ENCODE data around the gene PAFAH1B2. TPM values are rescaled to one million over a fixed set of nuclear protein-coding genes. Genes with fewer than 3 reads are reported as not detected.

PAFAH1B2 gene
- total RNA-seq (10 to 100 TPM; 58.6 to 80.4 (median 67.2) TPM), polyA plus RNA-seq (10 to 100 TPM; 14.3 to 28.3 (median 16.2) TPM)
- long read RNA-seq, donor 1, full-length matches to known transcripts = 24 of 24 reads
- long read RNA-seq, donor 1, partial matches to known transcripts = 0 of 24 reads
- long read RNA-seq, donor 1, other reads (novel, unspliced or antisense) = 0 of 24 reads
- long read RNA-seq, donor 2, full-length matches to known transcripts = 11 of 19 reads
- long read RNA-seq, donor 2, partial matches to known transcripts = 8 of 19 reads
- long read RNA-seq, donor 2, other reads (novel, unspliced or antisense) = 0 of 19 reads

DNA sequence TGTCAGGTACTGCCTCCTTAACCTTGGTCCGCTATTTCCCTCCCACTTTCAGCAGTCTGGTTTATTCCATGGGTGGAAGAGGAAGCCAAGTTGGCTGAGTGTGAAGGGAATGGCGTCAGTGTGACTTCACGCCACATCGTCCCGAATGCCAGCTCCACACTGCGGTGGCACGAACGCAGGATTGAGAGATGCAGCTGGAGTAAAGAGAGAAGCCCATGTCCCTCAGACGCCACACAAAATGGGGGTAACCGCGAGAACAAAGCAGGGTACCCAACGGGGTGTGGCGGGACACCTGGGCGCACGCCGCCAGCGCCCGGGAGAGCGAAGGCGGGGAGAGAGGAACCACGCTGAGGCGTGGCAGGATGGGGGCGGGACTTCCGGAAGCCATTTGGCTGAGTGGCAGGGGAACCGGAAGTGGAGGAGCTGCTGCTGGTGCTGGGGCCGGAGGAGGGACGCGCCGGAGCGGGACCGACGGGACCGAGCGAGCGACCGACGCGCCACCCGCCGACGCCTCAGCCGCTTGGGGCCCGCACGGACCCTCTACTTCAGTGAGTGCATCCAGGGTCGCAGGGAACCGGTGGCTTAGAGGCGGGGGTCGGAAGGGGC lies at the start of gene PAFAH1B2:
Gene PAFAH1B2 (plus strand): TSS at position 417 of the 606 bp plus-strand sequence. CDS start 8,161 bp downstream, outside the sequence.
- peaks cover 10 to 55% (median 42%) of the 10 kb centered on the region in 6 donors for H3K4me1 ChIP-seq
- 0 to 1% (median 0%) methylated on average over 30 to 48 of the region's 48 CpGs for WGBS, 5 donors
- H3K27me3 ChIP-seq (replicated peaks in 1 of 7) = no peaks in the 10 kb centered on the region
- H3K9me3 ChIP-seq = no peaks in the 10 kb centered on the region
- peak within 1 kb of the TSS; percentile 88 to 97 (median 93) for H3K27ac ChIP-seq
- H3K4me3 ChIP-seq = peak within 1 kb of the TSS; percentile 82 to 98 (median 94)
- DNase-seq = peak; percentile 99
- peaks cover 0 to 28% (median 9%) of the 10 kb centered on the region in 6 donors for H3K36me3 ChIP-seq
- intact Hi-C loops (cut with DNase I; ENCODE audit: low total_unique reads) = no loop called here
- TF ChIP-seq, protein P1, sequence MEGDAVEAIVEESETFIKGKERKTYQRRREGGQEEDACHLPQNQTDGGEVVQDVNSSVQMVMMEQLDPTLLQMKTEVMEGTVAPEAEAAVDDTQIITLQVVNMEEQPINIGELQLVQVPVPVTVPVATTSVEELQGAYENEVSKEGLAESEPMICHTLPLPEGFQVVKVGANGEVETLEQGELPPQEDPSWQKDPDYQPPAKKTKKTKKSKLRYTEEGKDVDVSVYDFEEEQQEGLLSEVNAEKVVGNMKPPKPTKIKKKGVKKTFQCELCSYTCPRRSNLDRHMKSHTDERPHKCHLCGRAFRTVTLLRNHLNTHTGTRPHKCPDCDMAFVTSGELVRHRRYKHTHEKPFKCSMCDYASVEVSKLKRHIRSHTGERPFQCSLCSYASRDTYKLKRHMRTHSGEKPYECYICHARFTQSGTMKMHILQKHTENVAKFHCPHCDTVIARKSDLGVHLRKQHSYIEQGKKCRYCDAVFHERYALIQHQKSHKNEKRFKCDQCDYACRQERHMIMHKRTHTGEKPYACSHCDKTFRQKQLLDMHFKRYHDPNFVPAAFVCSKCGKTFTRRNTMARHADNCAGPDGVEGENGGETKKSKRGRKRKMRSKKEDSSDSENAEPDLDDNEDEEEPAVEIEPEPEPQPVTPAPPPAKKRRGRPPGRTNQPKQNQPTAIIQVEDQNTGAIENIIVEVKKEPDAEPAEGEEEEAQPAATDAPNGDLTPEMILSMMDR (IDR thresholded peaks at IDR 0.05 in 8 of 11, conservative IDR thresholded peaks at IDR 0.05 in 3 of 11) = peak in 2 of 11 experiments; percentile 14 to 24
- peak; percentile 93 to 96 (median 94) for TF ChIP-seq POLR2AphosphoS5 (IDR thresholded peaks at IDR 0.05)
- peak in 2 of 3 donors; percentile 22 to 73 for TF ChIP-seq POLR2A (IDR thresholded peaks at IDR 0.05)

DNA sequence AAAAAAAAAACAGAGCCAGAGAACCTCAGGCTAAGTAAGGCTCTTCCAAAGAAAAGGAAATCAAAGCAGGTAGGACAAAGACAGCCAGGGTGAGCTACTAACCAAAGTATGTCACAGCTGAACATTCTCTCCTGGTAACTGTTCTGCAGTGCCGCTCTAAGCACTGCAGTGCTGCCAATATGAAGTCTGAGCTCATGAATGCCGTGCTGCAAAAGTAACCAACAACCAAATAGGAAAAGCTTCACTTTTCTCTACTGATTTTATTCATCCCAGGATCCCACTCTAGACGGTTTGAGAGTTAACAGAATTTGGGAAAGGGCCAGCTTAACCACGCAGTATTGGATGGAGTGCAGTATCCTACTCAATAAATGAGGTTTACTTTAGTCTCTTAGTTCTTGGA lies 49.3 kb upstream of the PAFAH1B2 start:
- TF ChIP-seq POLR2AphosphoS5 (IDR thresholded peaks at IDR 0.05) (no peak), POLR2A (IDR thresholded peaks at IDR 0.05) (no peak)
- TF ChIP-seq, protein P1 (IDR thresholded peaks at IDR 0.05 in 8 of 11, conservative IDR thresholded peaks at IDR 0.05 in 3 of 11) = no peak
- Histone ChIP-seq H3K9me3 (no peaks in the 10 kb centered on the region), H3K27ac (peak overlapping the region in 4 of 8 donors; percentile 10 to 99 (median 98)), H3K4me1 (peaks cover 40 to 92% (median 69%) of the 10 kb centered on the region in 6 donors), H3K36me3 (no peaks in the 10 kb centered on the region), H3K4me3 (peak overlapping the region in 1 of 8 donors; percentile 90), H3K27me3 (replicated peaks in 1 of 7) (no peaks in the 10 kb centered on the region)
- DNase-seq = no peak
- WGBS, 5 donors = 47 to 55% (median 48%) methylated on average over 4 of the region's 4 CpGs
- intact Hi-C loops (cut with DNase I; ENCODE audit: low total_unique reads) = no loop called here

DNA sequence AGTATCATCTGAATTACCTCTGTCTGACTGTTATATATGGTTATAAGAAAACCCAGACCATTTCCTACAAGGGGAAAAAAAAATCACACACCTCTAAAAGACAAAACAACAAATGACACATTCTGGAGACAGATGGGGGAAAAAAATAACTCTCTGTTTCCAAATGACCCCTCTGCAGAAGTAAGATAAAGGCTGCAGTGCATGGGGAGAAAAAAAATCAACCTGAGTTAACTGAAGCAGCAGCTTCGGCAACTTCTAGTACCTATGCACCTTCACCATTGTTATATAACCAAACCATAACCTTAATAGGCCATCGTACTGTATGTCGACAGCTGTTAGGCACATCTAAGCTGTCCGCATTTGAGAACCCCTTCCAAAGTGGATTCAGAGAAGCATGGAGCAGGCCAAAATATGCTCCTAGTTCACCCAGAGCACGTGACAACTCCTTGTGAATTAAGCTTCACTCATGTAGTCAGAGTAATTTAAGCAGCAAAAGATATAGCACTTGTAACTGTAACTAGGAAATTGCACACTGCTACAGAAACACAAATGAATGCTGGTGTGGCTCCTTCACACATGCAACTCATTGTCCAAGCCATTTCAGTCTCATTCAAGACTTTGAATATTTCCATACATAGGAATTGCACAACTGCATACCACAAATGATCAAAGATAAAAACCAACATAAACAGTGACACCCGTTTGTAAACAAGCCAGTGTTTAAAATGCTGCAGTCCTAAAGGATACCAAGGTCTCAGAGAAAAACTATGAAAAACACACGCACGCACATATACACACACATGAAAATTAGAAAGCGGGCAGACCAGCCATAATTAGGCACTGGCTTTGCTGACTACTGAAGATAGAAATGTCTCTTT lies 48.6 kb upstream of the PAFAH1B2 start:
- H3K27me3 ChIP-seq (replicated peaks in 1 of 7) = no peaks in the 10 kb centered on the region
- WGBS, 5 donors = 48 to 54% (median 53%) methylated on average over 9 of the region's 9 CpGs
- peak overlapping the region in 4 of 8 donors; percentile 6 to 90 (median 76) for H3K4me3 ChIP-seq
- DNase-seq = no peak
- no peaks in the 10 kb centered on the region for H3K36me3 ChIP-seq
- H3K27ac ChIP-seq = peak overlapping the region; percentile 85 to 99 (median 94)
- no peaks in the 10 kb centered on the region for H3K9me3 ChIP-seq
- H3K4me1 ChIP-seq = peaks cover 40 to 90% (median 67%) of the 10 kb centered on the region in 6 donors
- TF ChIP-seq POLR2AphosphoS5 (IDR thresholded peaks at IDR 0.05) (no peak), POLR2A (IDR thresholded peaks at IDR 0.05) (no peak)
- TF ChIP-seq, protein P1 (IDR thresholded peaks at IDR 0.05 in 8 of 11, conservative IDR thresholded peaks at IDR 0.05 in 3 of 11) = no peak
- intact Hi-C loops (cut with DNase I; ENCODE audit: low total_unique reads) = no loop called here
